Measurements from ENCODE around the gene LRRIQ3.
"Not testable (repeated sequence)": the region's sequence is repeated elsewhere in the genome, so short reads cannot be mapped to it uniquely, and the experiment has no call there.

Gene LRRIQ3

GRCh38 chr1:74160046-74160445, 37.9 kb downstream of the LRRIQ3 start:
- Histone ChIP-seq H2AFZ (ENCODE audit: low read depth, low read length) (no peak overlapping the region), H3K9ac (ENCODE audit: low read depth, low read length) (no peak overlapping the region)

GRCh38 chr1:74145086-74145485, 52.9 kb downstream of the LRRIQ3 start:
- H3K9me3 ChIP-seq (ENCODE audit: insufficient read depth, low read length, severe bottlenecking): no peaks in the 10 kb centered on the region
- H3K27me3 ChIP-seq (ENCODE audit: insufficient read depth, low read length, poor library complexity): no peaks in the 10 kb centered on the region
- no peak for DNase-seq
- no peak for TF ChIP-seq EZH2 (IDR thresholded peaks at IDR 0.05; ENCODE audit: borderline replicate concordance, low read depth, low read length, severe bottlenecking)
- TF ChIP-seq CTCF (IDR thresholded peaks at IDR 0.05; ENCODE audit: borderline replicate concordance, extremely low read depth, low read length, poor library complexity, severe bottlenecking): no peak
- H2AFZ ChIP-seq (ENCODE audit: low read depth, low read length): no peak overlapping the region
- no peak overlapping the region for H3K27ac ChIP-seq (ENCODE audit: low read length)
- ATAC-seq (ENCODE audit: insufficient read depth, low read depth): no peak
- no peak overlapping the region for H3K9ac ChIP-seq (ENCODE audit: low read depth, low read length)
- H3K4me1 ChIP-seq (ENCODE audit: insufficient read depth, low read length): no peaks in the 10 kb centered on the region
- H3K79me2 ChIP-seq (ENCODE audit: insufficient read depth, low read length): no peaks in the 10 kb centered on the region
- no peaks in the 10 kb centered on the region for H4K20me1 ChIP-seq (ENCODE audit: insufficient read depth, low read length)
- H3K4me3 ChIP-seq (ENCODE audit: low read depth in 1 of 2, low read length in 2 of 2): no peak overlapping the region
- H3K4me2 ChIP-seq (ENCODE audit: insufficient read depth, low read length): no peak overlapping the region
- H3K36me3 ChIP-seq (ENCODE audit: insufficient read depth, low read length): no peaks in the 10 kb centered on the region

More at GRCh38 chr1:74160046-74160445, 37.9 kb downstream of the LRRIQ3 start:
- Histone ChIP-seq H3K79me2 (ENCODE audit: insufficient read depth, low read length) (no peaks in the 10 kb centered on the region), H3K4me1 (ENCODE audit: insufficient read depth, low read length) (no peaks in the 10 kb centered on the region), H3K27ac (ENCODE audit: low read length) (no peak overlapping the region), H3K36me3 (ENCODE audit: insufficient read depth, low read length) (no peaks in the 10 kb centered on the region), H3K9me3 (ENCODE audit: insufficient read depth, low read length, severe bottlenecking) (no peaks in the 10 kb centered on the region), H3K27me3 (ENCODE audit: insufficient read depth, low read length, poor library complexity) (no peaks in the 10 kb centered on the region), H3K4me2 (ENCODE audit: insufficient read depth, low read length) (no peak overlapping the region), H3K4me3 (ENCODE audit: low read depth in 1 of 2, low read length in 2 of 2) (no peak overlapping the region), H4K20me1 (ENCODE audit: insufficient read depth, low read length) (no peaks in the 10 kb centered on the region)
- DNase-seq (no peak), ATAC-seq (ENCODE audit: insufficient read depth, low read depth) (no peak)
- no peak for TF ChIP-seq EZH2 (IDR thresholded peaks at IDR 0.05; ENCODE audit: borderline replicate concordance, low read depth, low read length, severe bottlenecking)
- TF ChIP-seq CTCF (IDR thresholded peaks at IDR 0.05; ENCODE audit: borderline replicate concordance, extremely low read depth, low read length, poor library complexity, severe bottlenecking): no peak

- H3K79me2 ChIP-seq (ENCODE audit: insufficient read depth, low read length); H3K27ac ChIP-seq (ENCODE audit: low read length); H3K9me3 ChIP-seq (ENCODE audit: insufficient read depth, low read length, severe bottlenecking); H2AFZ ChIP-seq (ENCODE audit: low read depth, low read length); H3K36me3 ChIP-seq (ENCODE audit: insufficient read depth, low read length); H3K27me3 ChIP-seq (ENCODE audit: insufficient read depth, low read length, poor library complexity); H3K4me1 ChIP-seq (ENCODE audit: insufficient read depth, low read length); ATAC-seq (ENCODE audit: insufficient read depth, low read depth); H3K9ac ChIP-seq (ENCODE audit: low read depth, low read length); H4K20me1 ChIP-seq (ENCODE audit: insufficient read depth, low read length); H3K4me3 ChIP-seq (ENCODE audit: low read depth in 1 of 2, low read length in 2 of 2); DNase-seq; H3K4me2 ChIP-seq (ENCODE audit: insufficient read depth, low read length): not testable (repeated sequence)
Measured at GRCh38 chr1:74117370-74117769, 80.6 kb downstream of the LRRIQ3 start.

- no peak overlapping the region for H3K27ac ChIP-seq (ENCODE audit: low read length)
- H3K9me3 ChIP-seq (ENCODE audit: insufficient read depth, low read length, severe bottlenecking): no peaks in the 10 kb centered on the region
- H3K4me3 ChIP-seq (ENCODE audit: low read depth in 1 of 2, low read length in 2 of 2): no peak overlapping the region
- no peaks in the 10 kb centered on the region for H4K20me1 ChIP-seq (ENCODE audit: insufficient read depth, low read length)
- ATAC-seq (ENCODE audit: insufficient read depth, low read depth) (no peak), DNase-seq (no peak)
- H3K9ac ChIP-seq (ENCODE audit: low read depth, low read length): no peak overlapping the region
- TF ChIP-seq CTCF (IDR thresholded peaks at IDR 0.05; ENCODE audit: borderline replicate concordance, extremely low read depth, low read length, poor library complexity, severe bottlenecking) (no peak), EZH2 (IDR thresholded peaks at IDR 0.05; ENCODE audit: borderline replicate concordance, low read depth, low read length, severe bottlenecking) (no peak)
- H3K27me3 ChIP-seq (ENCODE audit: insufficient read depth, low read length, poor library complexity): no peaks in the 10 kb centered on the region
- no peak overlapping the region for H2AFZ ChIP-seq (ENCODE audit: low read depth, low read length)
- no peaks in the 10 kb centered on the region for H3K79me2 ChIP-seq (ENCODE audit: insufficient read depth, low read length)
- H3K4me2 ChIP-seq (ENCODE audit: insufficient read depth, low read length): no peak overlapping the region
- H3K36me3 ChIP-seq (ENCODE audit: insufficient read depth, low read length): no peaks in the 10 kb centered on the region
- H3K4me1 ChIP-seq (ENCODE audit: insufficient read depth, low read length): no peaks in the 10 kb centered on the region
Measured at GRCh38 chr1:74113333-74113732, 84.6 kb downstream of the LRRIQ3 start.
